NCI-H2107 treated with DMSO at 0.1 percent for 48 hours (cell line): ENCODE results near the gene GJD3.

Experiments
- DNase-seq: peaks from one replicate; lab custom pipeline; 2025; ENCODE audit not compliant: unreplicated experiment; lab: John Stamatoyannopoulos, UW

GJD3 gene

GRCh38 chr17:40352779-40353394 lies 11.7 kb downstream of the GJD3 start:
- no peak for DNase-seq

DNA sequence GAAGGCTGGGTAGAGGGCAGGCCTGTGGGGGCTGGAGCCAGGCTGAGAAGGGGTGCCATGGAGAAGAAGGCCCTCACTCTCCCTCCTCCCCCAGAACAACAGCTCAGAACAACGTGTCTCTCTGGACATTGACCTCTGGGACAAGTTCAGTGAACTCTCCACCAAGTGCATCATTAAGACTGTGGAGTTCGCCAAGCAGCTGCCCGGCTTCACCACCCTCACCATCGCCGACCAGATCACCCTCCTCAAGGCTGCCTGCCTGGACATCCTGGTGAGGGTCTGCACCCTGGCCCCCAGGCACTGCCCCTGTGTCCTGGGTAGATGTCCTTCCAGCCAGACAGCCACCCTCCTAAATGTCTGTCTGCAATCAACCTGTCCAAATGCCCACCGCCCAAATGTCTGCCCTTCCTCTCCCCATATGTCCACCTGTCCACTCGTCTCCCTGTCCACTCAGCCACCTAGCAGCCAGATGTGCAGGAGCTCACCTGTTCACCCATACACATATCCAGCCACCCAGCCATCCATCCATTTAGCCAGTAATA lies 12.2 kb downstream of the GJD3 start:
- DNase-seq = no peak

GRCh38 chr17:40351359-40352236 lies 12.9 kb downstream of the GJD3 start:
- DNase-seq = peak; percentile 40

- DNase-seq = peak; percentile 45
These were observed 13.7 kb downstream of the GJD3 start for GRCh38 chr17:40350689-40351358.

- no peak for DNase-seq
These were observed 14.4 kb downstream of the GJD3 start for GRCh38 chr17:40349895-40350688.

DNA sequence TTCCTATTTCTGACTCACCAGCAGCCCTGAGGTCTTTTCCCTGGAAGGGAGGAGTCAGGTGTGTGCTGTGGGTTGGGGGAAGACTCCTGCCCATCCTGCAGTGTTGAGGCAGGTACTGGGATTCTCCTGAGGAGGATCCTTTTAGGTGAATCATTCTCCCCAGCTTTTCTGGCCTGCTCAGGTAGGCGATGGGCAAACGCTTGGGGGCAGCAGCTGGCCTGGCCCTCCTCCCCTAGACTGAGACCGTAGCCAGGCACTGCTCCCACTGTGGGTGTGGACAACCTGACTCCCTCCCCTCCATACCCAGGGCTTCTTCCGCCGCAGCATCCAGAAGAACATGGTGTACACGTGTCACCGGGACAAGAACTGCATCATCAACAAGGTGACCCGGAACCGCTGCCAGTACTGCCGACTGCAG lies 15.1 kb downstream of the GJD3 start:
- no peak for DNase-seq

DNA sequence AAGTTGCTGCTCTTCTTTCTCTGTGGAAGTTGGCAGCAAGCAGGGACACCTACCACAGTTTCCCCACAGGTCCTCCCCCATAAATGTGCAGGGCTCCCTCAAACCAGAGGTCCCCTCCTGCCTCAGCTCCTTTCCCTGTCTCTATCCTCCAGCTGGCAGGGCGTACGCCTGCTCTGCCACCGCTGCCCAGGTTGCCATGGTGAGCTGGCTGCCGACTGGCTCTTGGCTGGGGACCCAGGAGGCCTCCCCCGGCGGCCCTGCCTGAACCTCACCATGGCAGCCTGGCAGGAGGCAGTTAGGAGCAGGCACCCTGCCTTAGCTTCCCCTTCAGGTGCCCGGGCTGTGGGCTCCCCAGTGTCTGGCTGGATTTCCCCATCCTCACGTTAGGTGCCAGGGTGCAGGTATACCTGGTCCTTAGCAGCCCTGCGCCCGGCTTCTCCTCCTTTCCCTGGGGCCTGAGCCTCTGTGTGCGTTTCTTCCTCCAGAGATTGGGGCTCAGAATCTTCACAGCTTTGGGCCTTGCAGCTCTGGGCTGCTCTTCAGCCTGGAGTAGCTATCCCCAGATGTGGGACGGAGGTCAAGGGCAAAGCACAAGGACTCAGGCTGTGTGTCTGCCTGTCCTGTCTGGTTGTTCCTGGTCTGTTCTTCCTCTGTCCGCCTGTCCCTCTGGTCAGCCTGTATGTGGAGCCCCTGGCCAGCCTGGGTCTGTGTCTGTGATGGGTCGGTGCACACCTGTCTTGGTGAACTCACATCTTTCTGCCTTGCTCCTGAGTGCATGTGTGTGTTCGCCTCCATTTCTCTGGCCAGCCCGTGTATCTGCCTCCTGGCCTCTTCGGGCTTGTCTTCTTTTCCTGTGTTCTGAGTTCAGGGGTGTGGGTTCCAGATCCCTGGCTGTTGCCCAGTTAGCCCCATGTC lies 15.7 kb downstream of the GJD3 start:
- DNase-seq = peak; percentile 25

DNA sequence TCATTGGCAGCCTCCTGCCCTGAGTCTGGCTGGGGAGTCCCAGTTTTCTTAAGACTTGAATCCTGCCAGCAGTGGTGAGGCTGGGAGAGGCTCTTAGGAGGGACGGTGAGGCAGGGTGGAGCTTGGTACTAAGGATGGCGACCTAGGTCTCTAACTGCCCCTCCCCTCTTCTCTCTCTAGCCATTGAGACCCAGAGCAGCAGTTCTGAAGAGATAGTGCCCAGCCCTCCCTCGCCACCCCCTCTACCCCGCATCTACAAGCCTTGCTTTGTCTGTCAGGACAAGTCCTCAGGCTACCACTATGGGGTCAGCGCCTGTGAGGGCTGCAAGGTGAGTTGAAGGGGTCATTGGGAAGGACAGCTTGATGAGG lies 16.4 kb downstream of the GJD3 start:
- no peak for DNase-seq

DNA sequence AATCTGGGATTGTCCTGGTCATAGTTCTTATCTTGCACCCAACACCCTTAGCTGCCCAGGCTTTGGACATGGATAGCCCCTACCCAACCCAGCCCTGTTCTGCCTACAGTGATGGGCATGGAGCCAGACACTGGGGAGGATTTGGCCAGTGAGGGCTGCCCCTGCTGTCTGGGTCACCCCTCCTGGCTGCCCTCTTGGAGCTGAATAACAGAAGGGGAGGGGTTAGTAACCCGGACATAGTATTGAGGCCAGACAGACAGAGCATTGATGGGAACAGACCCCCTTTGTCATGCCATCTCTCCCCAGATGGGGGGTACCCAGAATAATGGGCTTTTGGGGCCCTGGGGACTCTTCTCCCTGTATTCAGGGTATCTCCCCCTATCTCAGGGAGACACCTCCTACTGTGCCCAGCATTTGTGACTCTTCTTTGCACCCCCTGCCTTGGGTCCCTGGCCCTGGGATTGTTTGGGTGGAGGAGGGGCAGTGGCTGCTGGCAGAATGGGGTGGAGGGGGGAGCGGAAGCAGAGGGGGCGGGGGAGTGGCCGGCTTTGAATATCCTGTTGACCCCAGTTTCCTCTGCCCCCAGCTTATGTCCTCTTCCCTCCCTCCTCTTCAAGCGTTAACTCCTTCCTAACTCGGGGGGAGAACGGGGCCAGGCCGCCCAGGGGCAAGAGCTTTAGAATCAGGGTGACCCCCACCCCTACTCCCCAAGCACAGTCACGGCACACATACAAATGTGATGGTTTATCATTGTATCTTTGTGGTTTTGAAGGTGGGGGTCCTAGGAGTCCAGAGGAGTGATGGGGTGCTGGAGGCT lies 17.0 kb downstream of the GJD3 start:
- no peak for DNase-seq

- no peak for DNase-seq
These were observed 17.8 kb downstream of the GJD3 start for GRCh38 chr17:40346765-40347158.

GRCh38 chr17:40345994-40346764 lies 18.4 kb downstream of the GJD3 start:
- DNase-seq = no peak

DNA sequence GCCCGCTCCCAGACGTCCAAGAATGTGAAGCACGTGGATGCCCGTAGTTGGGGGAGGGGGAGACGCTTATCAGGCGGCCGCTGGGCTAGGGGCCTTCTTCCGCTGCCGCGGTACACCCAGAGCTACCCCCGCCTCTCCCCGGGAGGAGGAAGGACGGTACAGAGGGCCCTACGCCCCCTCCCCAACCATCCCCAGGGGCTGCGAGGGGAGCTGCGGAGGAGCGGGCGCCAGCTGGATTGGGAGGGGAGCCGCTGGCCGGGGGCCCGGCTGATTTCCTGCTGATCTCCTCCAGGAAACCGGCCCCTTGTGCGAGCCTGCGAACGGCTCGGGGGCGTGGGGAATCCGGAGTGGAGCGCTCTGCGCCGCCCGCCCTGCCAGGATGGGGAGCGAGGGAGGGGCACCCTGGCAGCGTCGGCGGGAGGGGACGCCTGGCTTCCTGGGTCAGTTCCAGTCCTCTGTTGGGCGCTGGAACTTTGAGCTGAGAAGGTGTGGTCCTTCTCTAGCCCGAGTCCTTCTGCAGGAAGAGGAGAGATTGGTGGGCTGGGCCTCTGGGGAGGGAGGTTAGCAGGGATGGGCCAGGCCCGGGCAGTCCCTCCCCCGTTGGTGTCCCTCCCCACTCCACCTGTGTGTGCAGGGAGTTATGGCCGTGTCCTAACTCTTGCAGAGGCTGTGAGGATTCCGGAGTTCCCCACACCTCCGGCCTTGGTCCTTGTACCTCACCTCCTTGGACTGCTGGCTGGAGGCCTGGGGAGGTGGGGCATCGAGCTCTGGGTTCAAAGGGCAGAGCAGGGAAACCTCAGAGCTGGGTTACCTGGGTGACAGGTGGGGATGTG lies 19.2 kb downstream of the GJD3 start:
- no peak for DNase-seq

DNA sequence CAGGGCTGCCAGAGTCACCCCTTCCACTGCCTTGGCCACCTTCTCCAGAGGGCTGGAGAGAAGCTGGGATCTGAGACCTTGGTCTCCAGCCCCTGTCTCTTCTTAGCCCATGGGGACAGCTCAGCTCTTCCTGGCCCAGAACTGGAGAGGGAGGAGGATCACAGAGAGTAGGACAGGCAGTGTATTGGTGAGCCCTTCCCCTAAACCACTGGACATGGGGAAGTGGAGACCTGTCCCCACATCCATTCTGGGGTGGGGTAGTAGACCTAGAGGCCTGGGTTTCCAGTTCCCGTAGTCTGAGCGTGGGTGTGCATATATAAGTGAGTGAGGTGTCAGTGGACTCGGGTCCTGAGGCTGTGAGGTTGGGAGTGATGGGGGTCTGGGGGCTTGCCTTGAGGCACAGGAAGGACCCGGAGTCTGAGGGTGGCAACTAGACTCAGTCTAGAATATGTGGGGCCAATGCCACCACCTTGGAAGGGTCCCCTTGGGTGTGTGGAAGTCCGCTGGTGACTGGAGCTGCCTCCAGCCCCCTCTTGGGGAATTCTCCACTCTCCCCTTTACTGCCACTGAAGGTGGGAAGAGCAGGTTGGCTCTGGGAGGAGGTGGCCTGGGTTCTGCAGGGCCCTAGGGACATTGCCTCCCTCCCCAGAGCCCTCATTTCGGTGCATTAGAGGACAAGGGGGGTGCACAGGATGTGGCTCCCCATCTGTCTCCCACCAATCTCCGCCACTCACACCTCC lies 19.9 kb downstream of the GJD3 start:
- DNase-seq = no peak

DNA sequence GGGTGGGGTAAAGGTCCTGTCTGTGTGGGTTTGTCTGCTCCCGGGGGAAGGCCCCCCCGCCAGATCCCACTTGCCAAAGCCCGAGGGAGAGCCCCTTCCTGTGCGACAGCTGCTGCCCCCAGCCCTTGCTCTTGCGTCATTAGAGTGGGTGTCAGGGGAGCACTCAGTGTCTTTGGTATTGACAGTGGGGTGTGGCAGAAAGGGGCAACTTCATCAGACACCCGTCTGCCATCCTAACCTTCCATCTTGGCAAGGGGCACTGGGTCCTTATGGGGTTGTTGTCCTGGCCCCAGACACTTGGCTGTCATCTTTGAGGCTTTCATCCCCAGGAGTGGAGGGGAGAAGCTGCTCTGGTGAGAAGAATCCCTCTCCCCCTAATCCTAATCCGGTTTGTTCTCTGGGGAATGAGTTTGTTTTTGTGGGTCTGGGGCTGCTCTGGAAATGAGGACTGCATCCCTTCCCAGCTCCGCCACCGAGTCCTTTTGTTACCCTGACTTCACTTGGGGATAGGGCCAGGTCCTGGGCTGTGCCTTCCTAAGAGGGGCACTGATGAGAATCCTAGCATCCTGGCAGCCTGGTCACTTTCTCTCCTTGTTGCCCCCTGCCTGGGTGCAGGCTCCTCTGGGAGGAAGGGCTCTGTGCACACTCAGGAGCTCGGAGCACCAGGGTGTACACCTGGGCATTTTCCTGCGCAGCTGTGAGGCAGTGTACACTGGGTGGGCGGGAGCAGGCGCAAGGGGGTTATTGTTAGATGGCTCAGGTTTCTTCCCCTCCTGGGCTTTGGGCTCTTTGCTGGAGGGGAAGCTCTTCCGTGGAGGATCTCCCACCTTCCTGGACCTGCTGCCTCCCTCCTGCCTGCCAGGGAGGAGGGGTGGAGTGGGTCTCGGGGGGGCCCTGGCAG lies 21.1 kb downstream of the GJD3 start:
- DNase-seq = peak; percentile 42

GRCh38 chr17:40342504-40343218 lies 21.9 kb downstream of the GJD3 start:
- DNase-seq = no peak
